Measurements from ENCODE around the gene EXD2.
"Not testable (repeated sequence)": the region's sequence is repeated elsewhere in the genome, so short reads cannot be mapped to it uniquely, and the experiment has no call there.

Gene EXD2

DNA sequence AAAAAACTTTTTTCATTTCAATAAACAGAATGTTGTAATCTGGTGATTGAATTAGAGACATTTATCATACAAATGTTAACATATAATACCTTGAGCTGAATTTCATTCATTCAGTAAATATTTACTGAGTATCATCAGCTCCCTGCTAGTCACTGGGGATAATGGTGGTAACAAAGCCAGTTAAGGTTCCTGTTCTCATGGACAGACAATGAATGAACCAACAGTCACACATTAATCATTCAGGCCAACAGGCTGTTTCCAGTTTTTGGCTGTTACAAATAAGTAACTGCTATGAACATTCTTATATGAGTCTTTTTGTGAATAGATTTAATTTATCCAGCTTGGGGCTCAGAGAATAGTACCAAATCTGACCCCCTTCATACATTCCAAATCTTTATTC, 13.5 kb downstream of the EXD2 start:
- no peak overlapping the region for H3K27ac ChIP-seq
- TF ChIP-seq, protein P1, sequence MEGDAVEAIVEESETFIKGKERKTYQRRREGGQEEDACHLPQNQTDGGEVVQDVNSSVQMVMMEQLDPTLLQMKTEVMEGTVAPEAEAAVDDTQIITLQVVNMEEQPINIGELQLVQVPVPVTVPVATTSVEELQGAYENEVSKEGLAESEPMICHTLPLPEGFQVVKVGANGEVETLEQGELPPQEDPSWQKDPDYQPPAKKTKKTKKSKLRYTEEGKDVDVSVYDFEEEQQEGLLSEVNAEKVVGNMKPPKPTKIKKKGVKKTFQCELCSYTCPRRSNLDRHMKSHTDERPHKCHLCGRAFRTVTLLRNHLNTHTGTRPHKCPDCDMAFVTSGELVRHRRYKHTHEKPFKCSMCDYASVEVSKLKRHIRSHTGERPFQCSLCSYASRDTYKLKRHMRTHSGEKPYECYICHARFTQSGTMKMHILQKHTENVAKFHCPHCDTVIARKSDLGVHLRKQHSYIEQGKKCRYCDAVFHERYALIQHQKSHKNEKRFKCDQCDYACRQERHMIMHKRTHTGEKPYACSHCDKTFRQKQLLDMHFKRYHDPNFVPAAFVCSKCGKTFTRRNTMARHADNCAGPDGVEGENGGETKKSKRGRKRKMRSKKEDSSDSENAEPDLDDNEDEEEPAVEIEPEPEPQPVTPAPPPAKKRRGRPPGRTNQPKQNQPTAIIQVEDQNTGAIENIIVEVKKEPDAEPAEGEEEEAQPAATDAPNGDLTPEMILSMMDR (conservative IDR thresholded peaks at IDR 0.05), result no peak
- no peak for TF ChIP-seq ZFX (IDR thresholded peaks at IDR 0.05)

DNA sequence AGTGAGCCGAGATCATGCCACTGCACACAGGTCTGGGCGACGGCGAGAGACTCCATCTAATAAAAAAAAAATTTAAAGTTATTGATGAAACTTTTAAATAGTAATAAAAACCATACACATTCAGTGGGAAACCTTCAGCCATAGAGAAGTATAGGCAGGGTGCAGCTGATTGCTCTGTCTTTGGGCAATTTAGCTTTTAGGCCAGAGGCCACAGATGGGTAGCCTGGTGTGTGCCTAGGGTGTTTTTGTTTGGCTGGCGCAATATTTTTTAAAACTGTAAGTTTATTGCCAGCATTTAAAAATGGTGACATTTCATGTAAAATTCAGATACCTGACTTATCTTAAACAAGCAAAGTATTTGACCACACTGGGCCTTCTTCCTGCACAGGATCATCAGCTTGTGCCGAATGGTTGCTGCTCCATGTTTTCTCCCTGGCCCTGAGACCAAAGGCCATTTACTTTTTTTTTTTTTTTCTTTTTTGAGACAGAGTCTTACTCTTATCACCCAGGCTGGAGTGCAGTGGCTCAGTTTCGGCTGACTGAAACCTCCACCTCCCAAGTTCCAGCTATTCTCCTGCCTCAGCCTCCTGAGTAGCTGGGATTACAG, 16.2 kb downstream of the EXD2 start:
- H3K27ac ChIP-seq, result no peak overlapping the region
- TF ChIP-seq ZFX (IDR thresholded peaks at IDR 0.05), result no peak
- TF ChIP-seq, protein P1 (conservative IDR thresholded peaks at IDR 0.05), result no peak

DNA sequence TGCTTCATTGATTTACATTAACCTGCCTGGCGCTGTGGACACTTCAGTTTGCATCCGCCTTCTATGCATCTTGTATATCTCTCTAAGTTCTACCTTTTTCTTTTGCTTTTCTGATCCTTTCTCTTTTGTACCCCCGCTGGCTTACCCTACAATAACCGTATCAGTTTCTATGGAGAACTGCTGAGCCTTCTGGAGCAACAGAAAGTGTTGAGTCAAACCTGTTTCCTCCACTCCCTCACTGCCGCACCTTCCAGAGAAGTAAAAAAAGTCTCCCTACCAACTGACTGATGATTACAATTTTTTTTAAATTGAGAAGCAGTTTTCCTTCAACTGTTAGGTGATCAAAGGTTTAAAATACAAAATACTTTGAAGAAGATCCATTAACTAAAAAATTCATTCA, 17.4 kb downstream of the EXD2 start:
- TF ChIP-seq, protein P1 (conservative IDR thresholded peaks at IDR 0.05), result no peak
- no peak for TF ChIP-seq ZFX (IDR thresholded peaks at IDR 0.05)
- no peak overlapping the region for H3K27ac ChIP-seq

DNA sequence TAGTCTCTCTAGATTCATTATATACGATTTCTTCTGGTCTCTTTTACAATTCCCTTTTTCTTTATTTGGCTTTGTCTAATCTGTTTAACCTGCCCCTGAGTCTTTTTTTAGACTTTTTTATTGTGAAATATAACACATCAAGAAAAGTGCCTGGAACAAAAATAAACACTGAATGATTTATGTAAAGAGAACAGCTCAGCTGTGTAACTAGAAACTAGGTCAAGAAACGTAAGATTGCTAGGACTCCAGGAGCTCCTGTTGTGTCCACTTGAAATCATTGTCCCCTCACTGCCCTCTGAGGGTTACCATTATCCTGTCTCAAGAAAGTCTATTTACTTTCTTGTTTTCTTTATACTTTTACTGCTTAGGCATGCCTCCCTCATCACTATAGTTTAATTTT, 23.1 kb downstream of the EXD2 start:
- TF ChIP-seq, protein P1 (conservative IDR thresholded peaks at IDR 0.05), result no peak
- TF ChIP-seq ZFX (IDR thresholded peaks at IDR 0.05), result no peak
- H3K27ac ChIP-seq, result no peak overlapping the region

DNA sequence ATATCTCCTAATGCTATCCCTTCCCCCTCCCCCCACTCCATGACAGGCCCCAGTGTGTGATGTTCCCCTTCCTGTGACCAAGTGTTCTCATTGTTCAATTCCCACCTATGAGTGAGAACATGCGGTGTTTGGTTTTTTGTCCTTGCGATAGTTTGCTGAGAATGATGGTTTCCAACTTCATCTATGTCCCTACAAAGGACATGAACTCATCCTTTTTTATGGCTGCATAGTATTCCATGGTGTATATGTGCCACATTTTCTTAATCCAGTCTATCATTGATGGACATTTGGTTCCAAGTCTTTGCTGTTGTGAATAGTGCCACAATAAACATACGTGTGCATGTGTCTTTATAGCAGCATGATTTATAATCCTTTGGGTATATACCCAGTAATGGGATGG, 26.4 kb downstream of the EXD2 start:
- not testable (repeated sequence) for H3K27ac ChIP-seq

DNA sequence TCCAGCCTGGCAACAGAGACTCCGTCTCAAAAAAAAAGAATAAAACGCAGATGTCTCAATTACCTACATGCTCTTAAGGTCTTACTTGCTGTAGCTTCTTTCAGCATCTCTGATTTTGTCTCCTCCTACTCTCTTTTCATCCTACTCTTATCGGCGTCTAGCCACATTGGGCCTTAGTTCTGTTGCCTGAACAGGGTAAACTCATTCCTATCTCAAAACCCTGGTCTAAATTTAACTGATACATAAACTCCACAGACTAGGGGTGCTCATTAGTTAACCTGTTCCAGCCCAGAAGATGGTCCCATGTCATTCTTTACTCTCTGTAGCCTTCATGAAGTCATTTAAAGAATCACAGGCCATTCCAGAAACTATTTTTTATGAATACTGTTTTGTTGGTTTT, 33.6 kb downstream of the EXD2 start:
- no peak overlapping the region for H3K27ac ChIP-seq
- TF ChIP-seq ZFX (IDR thresholded peaks at IDR 0.05), result no peak
- TF ChIP-seq, protein P1 (conservative IDR thresholded peaks at IDR 0.05), result no peak

DNA sequence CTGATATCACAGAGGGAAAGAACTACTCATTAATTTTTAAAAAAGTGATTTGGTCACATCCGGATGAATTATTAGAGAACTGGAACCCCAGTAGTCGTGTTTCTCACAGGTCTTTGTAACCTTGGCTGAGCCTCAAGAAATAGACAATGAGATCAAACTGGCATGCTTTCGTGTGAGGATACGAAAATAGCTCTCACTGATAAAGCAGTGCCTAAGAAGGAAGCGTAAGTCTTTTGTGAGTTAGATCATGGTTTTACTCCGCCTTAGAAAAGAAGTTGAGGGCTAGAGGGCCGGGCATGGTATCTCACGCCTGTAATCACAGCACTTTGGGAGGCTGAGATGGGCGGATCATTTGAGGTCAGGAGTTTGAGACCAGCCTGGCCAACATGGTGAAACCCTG, 34.9 kb downstream of the EXD2 start:
- no peak overlapping the region for H3K27ac ChIP-seq
- TF ChIP-seq ZFX (IDR thresholded peaks at IDR 0.05), result no peak
- TF ChIP-seq, protein P1 (conservative IDR thresholded peaks at IDR 0.05), result no peak

DNA sequence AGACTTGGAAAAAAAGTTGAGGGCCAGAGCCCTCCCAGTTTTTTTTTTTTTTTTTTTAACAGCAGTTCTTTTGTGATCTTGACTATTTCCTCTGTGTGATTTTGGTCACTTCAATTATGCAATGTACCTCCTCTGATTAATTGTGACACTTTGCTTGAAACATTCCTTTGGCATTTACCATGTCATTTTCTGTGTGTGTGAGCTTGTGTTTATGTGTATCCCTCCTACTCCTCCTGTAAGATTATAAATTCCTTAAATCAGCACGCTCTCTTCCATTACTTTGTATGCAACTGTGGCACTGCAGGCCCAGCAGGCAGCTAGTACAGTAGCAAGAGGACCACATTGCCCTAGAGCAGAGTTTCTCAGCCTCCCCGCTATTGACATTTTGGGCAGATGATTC, 35.4 kb downstream of the EXD2 start:
- no peak overlapping the region for H3K27ac ChIP-seq
- TF ChIP-seq, protein P1 (conservative IDR thresholded peaks at IDR 0.05), result no peak
- no peak for TF ChIP-seq ZFX (IDR thresholded peaks at IDR 0.05)
